HG03103 (cell line): ENCODE data around the gene CFAP43.

Experiments
- ATAC-seq: cut with Tn5 transposase; IDR thresholded peaks from one replicate; pipeline ENCODE4 v1.9.1; 2021; ENCODE audit warnings: low read depth; ENCODE audit not compliant: unreplicated experiment

The CFAP43 gene

GRCh38 chr10:104143829-104144228, 88.3 kb downstream of the CFAP43 start:
- no peak for ATAC-seq

GRCh38 chr10:104142081-104142480, 90.1 kb downstream of the CFAP43 start:
- no peak for ATAC-seq

DNA sequence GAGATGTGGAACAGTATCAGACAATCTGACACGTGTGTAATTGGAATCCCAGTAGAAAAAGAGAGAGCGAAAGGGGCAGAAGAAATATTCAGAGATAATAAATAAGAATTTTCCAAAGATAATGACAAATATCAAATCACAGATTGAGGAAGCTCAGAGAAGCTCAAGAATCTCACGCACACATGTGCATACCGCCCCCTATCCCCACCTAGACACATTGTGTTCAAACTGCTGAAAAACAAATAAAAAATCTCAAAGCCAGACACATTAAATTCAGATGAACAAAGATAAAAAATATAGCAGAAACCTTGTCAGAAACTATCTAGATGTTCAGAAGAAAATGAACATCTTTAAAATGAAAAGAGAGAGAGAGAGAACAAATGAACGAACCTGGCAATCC, 92.9 kb downstream of the CFAP43 start:
- ATAC-seq = no peak

GRCh38 chr10:104138131-104138530, 94.0 kb downstream of the CFAP43 start:
- no peak for ATAC-seq

- ATAC-seq = no peak
These were observed 102.1 kb downstream of the CFAP43 start for GRCh38 chr10:104130041-104130440.

DNA sequence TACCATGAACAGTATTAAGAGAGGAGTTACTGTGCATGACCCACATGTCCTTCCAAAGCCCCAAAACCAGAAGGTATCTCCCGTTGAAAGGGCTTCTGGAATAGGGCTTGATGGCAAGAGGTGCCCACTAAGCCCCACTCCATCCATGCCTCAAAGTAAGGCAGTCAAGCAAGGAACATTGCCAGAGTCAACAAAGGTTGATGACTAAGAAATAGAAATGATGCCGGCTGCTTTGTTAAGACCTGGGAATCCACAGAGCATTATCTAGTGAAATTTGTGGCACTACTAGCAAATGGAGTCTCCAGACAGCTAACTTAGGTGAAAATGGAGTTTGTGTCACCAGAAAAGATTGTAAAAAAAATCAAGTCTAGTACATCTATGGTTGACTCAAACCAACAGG, 104.0 kb downstream of the CFAP43 start:
- no peak for ATAC-seq

DNA sequence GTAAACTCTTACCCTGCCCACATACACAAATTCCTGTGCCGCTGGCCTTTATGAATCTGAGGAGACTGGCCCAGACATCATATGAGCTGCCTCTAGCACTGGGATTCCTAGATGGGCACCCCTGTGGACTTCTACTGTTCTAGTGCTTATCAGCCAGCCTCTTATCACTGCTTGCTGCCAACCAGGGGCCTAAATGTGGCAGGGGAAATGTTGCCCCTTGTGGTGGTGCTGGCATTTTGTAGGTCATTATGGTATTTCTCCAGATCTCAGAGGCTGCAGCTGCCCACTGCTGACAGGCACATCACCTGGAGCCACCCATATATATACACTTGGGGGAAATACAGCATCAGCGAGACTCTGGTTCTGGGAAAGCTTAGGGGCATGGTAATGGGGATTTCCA, 104.8 kb downstream of the CFAP43 start:
- ATAC-seq = no peak

DNA sequence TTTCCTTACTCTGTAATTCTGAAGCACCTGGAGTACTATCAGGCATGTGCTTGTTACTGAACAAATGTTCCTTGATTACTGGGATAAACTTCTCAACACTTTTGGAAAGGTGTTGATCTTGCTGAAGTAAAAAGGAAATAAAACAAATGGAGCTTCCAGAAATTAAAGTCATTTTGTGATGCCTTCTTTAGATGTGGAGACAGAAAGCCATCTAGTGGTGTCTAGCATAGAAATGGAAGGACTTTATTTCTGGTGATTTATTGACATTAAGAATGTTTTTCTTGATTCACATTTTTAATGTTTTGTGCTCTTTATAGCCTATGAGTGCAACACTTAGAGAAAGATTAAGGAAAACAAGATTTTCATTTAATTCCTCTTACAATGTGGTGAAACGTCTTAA, 108.8 kb downstream of the CFAP43 start:
- no peak for ATAC-seq

DNA sequence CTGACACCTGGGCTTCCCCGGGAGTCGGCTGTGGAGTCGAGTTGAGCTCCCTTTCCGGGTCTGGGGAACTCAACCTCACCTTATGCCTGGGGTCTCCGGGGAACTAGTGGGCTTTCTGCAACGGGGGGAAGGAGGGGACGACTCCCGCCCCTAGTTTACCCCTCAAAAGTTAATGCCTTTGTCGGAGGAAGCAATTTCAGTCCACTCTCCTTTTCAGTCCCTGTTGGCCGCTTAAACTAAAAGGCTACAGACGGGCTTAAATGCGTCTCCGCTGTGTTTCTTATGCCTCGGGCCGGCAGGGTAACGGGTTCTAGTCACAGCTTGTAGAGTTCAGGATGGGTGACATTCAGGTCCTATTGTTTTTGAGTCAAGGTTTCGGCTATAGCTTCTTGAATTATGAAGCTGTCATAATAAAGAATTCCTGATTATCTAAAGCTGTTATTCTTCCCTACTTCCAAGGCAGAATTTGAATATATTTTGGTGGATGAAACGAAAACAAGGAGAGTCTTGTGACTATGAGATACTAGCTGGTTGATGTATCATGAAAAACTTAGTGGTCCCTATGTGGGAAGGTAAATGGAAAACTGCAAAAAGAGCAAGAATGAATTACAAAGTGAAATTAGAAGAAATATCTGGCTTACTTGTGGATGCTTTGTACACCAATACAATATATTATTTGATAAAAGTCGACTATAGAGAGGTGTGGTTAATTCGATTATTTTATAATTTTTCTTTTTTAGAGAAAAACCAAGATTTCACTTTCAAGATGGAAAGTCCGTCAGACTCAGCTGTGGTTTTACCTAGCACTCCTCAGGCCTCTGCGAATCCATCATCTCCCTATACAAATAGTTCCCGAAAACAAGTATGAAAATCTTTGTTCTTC, 109.7 kb downstream of the CFAP43 start:
- peak; percentile 1 for ATAC-seq

GRCh38 chr10:104121485-104122224, 110.5 kb downstream of the CFAP43 start, which contains the start of gene SFR1:
TSS of gene SFR1 (plus strand) at chr10:104122171. CDS start at chr10:104122184, 13 bp downstream.
- ATAC-seq = peak; percentile 90

- no peak for ATAC-seq
These were observed 111.2 kb downstream of the CFAP43 start for GRCh38 chr10:104120903-104121484.

- ATAC-seq = no peak
These were observed 111.7 kb downstream of the CFAP43 start for GRCh38 chr10:104120512-104120902.

- no peak for ATAC-seq
These were observed 112.2 kb downstream of the CFAP43 start for GRCh38 chr10:104119996-104120395.

DNA sequence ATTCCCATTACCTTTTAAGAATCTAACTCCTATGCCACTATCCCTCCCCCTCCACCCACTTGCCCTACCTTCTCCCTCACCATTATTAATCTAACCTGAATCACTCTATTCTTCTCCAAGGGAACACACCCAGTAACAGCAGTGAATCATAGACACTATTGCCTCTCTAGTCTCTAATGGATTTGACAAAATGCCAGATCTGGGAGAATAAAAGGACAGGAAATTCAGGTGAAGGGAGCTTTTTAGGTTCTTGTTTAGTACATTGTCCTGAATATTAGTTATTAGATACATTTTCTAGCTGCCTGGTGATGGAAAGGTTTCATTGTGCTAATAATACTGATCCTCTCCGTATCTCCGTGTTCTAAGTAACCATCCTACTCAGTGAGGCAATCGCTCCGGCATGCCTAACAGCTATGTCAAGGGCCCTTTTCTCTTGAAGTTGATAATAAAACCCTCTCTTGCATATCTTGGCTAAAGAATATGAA, 114.3 kb downstream of the CFAP43 start:
- no peak for ATAC-seq

DNA sequence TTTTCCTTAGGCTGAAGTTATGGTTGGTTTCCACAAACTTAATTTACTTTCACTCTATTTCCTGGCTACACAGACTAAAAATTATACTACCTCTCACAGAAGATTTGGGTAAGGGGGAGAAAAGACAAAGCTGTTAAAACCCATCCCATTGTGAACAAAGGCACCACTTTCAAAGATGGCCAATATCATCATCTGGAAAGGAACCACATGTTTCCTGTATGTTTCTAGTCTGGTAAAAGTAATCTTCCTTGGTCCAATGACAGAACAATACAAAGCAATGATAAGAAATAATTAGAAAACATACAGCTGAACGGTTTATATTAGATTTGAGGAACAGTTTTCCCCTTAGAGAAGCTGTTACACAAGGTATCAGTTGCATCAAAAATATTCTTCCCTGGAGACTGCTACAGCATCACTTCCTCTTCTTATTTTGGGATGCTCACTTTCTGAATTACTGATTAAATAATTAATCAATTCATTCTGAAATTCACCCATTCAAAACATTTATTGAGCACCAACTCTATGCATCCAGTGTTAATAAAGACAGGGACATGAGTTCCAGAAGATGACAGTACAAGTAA, 118.7 kb downstream of the CFAP43 start:
- ATAC-seq = no peak

- no peak for ATAC-seq
These were observed 122.1 kb downstream of the CFAP43 start for GRCh38 chr10:104109908-104110662.

DNA sequence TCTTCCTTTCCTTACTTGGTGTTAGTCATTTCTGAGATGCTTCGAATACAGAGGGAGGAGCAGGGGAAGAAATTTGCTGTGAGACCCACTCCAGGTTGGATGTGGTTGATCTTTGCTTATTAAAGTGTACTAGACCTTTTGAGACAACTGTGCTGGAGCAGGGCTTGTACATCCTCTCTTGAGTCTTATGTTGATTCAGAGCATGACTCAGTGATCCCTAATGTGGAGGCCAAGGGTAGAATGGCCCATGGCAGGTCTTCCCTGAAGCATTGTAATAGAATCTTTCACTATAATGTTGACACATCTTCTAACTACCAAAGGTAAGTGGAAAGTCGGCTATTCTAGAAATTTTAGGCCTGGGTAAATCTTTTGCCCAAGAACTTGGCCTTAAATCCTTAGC, 127.2 kb downstream of the CFAP43 start:
- no peak for ATAC-seq

GRCh38 chr10:104104418-104104817, 127.7 kb downstream of the CFAP43 start:
- ATAC-seq = no peak

- no peak for ATAC-seq
These were observed 128.2 kb downstream of the CFAP43 start for GRCh38 chr10:104103956-104104355.

GRCh38 chr10:104101902-104102301, 130.3 kb downstream of the CFAP43 start:
- no peak for ATAC-seq
